MM.1S (cell line): ENCODE results near the gene SV2B.

ENCODE experiments used
- DNase-seq: peaks from one replicate; pipeline ENCODE4 v3.0.0-alpha.2; 2015
- H2AFZ ChIP-seq: fragments of 300-600 bp; sonication (generic); 2 replicates; pipeline ENCODE4 v1.6.0; 2016; ENCODE audit warnings: antibody characterized with exemption, low read length
- H3F3A ChIP-seq: fragments of 300-600 bp; sonication (generic); 2 replicates; pipeline ENCODE4 v1.6.1; 2016; ENCODE audit warnings: mild to moderate bottlenecking, antibody characterized with exemption, low read length, moderate library complexity, mixed read lengths; ENCODE audit not compliant: insufficient read depth
- H3K27ac ChIP-seq: fragments of 300-600 bp; sonication (generic); 2 replicates; pipeline ENCODE4 v1.5.1; 2016; ENCODE audit warnings: mild to moderate bottlenecking, low read length
- H3K27me3 ChIP-seq: fragments of 300-600 bp; sonication (generic); replicated peaks from 2 replicates; pipeline ENCODE4 v1.6.0; 2016; ENCODE audit warnings: low read length; ENCODE audit not compliant: insufficient read depth
- H3K36me3 ChIP-seq: fragments of 300-600 bp; sonication (generic); replicated peaks from 2 replicates; pipeline ENCODE4 v1.6.1; 2016; ENCODE audit warnings: mild to moderate bottlenecking, low read length, mixed read lengths; ENCODE audit not compliant: insufficient read depth
- H3K4me1 ChIP-seq: fragments of 300-600 bp; sonication (generic); 2 replicates; pipeline ENCODE4 v1.6.1; 2016; ENCODE audit warnings: low read length, mixed read lengths
- H3K4me2 ChIP-seq: fragments of 300-600 bp; sonication (generic); 2 replicates; pipeline ENCODE4 v1.6.0; 2016; ENCODE audit warnings: low read depth, low read length
- H3K4me3 ChIP-seq: fragments of 300-600 bp; sonication (generic); 2 replicates; pipeline ENCODE4 v1.5.1; 2016; ENCODE audit warnings: low read length, mixed read lengths
- H3K79me2 ChIP-seq: fragments of 300-600 bp; sonication (generic); 2 replicates; pipeline ENCODE4 v1.6.1; 2016; ENCODE audit warnings: mixed run types, low read length, mixed read lengths
- H3K9ac ChIP-seq: fragments of 300-600 bp; sonication (generic); 2 replicates; pipeline ENCODE4 v1.6.1; 2016; ENCODE audit warnings: low read length, mixed read lengths
- H3K9me2 ChIP-seq: fragments of 300-600 bp; sonication (generic); replicated peaks from 2 replicates; pipeline ENCODE4 v1.6.1; 2016; ENCODE audit warnings: mild to moderate bottlenecking, low read length, mixed read lengths; ENCODE audit not compliant: insufficient read depth
- H3K9me3 ChIP-seq: fragments of 300-600 bp; sonication (generic); replicated peaks from 2 replicates; pipeline ENCODE4 v1.6.1; 2016; ENCODE audit warnings: mild to moderate bottlenecking, low read length, mixed read lengths; ENCODE audit not compliant: insufficient read depth
- H4K20me1 ChIP-seq: fragments of 300-600 bp; sonication (generic); 2 replicates; pipeline ENCODE4 v1.6.1; 2016; ENCODE audit warnings: mild to moderate bottlenecking, low read length, moderate library complexity, mixed read lengths; ENCODE audit not compliant: insufficient read depth
- EZH2 ChIP-seq: fragments of 300-600 bp; sonication (generic); optimal IDR thresholded peaks from 2 replicates; pipeline ENCODE3; 2017; ENCODE audit warnings: low read depth, mild to moderate bottlenecking, antibody characterized with exemption, low read length, mixed read lengths
- EZH2phosphoT487 ChIP-seq: fragments of 300-600 bp; sonication (generic); IDR thresholded peaks from 2 replicates; pipeline ENCODE4 v1.6.1; 2018; ENCODE audit warnings: antibody characterized with exemption, low read length
- TF ChIP-seq, protein P1 (sequence below): fragments of 300-600 bp; sonication (generic); IDR thresholded peaks from 2 replicates; pipeline ENCODE4 v1.5.1; 2016; ENCODE audit warnings: antibody characterized with exemption, low read length, mixed read lengths

The SV2B gene

GRCh38 chr15:91186904-91187656 is 87.0 kb downstream of the SV2B start:
- Histone ChIP-seq H3K9me3 (no peaks in the 10 kb centered on the region), H3K9me2 (no peaks in the 10 kb centered on the region), H3K27me3 (no peaks in the 10 kb centered on the region), H3K79me2 (no peaks in the 10 kb centered on the region), H3K27ac (no peak overlapping the region), H2AFZ (no peak overlapping the region), H3K36me3 (no peaks in the 10 kb centered on the region), H3K4me2 (no peak overlapping the region), H4K20me1 (no peaks in the 10 kb centered on the region), H3K4me3 (no peak overlapping the region), H3F3A (peaks cover 7% of the 10 kb centered on the region), H3K4me1 (peaks cover 23% of the 10 kb centered on the region), H3K9ac (no peak overlapping the region)
- DNase-seq = peak; percentile 68
- TF ChIP-seq EZH2 (no peak), EZH2phosphoT487 (no peak)
- TF ChIP-seq, protein P1, sequence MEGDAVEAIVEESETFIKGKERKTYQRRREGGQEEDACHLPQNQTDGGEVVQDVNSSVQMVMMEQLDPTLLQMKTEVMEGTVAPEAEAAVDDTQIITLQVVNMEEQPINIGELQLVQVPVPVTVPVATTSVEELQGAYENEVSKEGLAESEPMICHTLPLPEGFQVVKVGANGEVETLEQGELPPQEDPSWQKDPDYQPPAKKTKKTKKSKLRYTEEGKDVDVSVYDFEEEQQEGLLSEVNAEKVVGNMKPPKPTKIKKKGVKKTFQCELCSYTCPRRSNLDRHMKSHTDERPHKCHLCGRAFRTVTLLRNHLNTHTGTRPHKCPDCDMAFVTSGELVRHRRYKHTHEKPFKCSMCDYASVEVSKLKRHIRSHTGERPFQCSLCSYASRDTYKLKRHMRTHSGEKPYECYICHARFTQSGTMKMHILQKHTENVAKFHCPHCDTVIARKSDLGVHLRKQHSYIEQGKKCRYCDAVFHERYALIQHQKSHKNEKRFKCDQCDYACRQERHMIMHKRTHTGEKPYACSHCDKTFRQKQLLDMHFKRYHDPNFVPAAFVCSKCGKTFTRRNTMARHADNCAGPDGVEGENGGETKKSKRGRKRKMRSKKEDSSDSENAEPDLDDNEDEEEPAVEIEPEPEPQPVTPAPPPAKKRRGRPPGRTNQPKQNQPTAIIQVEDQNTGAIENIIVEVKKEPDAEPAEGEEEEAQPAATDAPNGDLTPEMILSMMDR = no peak

GRCh38 chr15:91192285-91192684 is 92.2 kb downstream of the SV2B start:
- H3K79me2 ChIP-seq = no peaks in the 10 kb centered on the region
- H3K9ac ChIP-seq = no peak overlapping the region
- no peak overlapping the region for H3K4me2 ChIP-seq
- H3K9me3 ChIP-seq = no peaks in the 10 kb centered on the region
- no peak overlapping the region for H2AFZ ChIP-seq
- TF ChIP-seq, protein P1 = no peak
- no peak for TF ChIP-seq EZH2
- TF ChIP-seq EZH2phosphoT487 = no peak
- H4K20me1 ChIP-seq = no peaks in the 10 kb centered on the region
- no peaks in the 10 kb centered on the region for H3K36me3 ChIP-seq
- H3K27me3 ChIP-seq = no peaks in the 10 kb centered on the region
- no peak for DNase-seq
- H3K4me3 ChIP-seq = no peak overlapping the region
- H3F3A ChIP-seq = no peaks in the 10 kb centered on the region
- H3K9me2 ChIP-seq = no peaks in the 10 kb centered on the region
- H3K27ac ChIP-seq = no peak overlapping the region
- H3K4me1 ChIP-seq = no peaks in the 10 kb centered on the region

DNA sequence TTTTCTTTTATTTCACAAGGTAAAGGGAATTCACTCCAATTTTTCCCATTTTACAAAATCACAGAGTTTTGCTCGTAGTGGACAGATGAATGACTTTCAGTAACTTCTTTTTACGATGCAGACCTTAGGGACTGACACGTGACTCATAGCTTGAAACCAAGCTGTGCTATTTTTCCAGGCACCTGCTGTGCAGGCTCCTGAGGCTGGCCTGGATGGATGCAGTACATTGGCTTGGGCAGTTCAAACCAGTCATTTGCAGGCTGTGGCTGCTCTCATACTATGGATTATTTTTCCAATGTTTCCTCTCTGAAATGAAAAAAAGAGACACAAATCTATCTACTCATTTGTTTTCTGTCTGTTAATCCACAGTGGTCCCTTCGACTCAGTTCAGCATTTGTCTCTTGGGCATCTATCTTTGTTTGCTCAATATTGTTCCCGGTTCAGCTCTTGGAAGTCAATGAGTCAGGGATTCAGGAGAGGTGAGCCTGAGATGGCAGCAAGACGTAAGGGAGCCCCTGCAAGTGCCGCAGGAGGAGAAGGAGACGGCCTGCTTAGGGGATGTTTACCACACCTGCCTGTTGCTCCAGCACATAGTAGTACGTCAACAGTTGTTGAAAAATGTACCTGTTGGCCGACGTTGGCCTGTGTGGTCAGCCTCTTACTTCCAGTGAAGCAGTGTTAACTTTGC is 92.8 kb downstream of the SV2B start:
- no peaks in the 10 kb centered on the region for H3K4me1 ChIP-seq

More for the DNA sequence above, 92.8 kb downstream of the SV2B start:
- H3K79me2 ChIP-seq = no peaks in the 10 kb centered on the region
- H2AFZ ChIP-seq = no peak overlapping the region
- H3K9me3 ChIP-seq = no peaks in the 10 kb centered on the region
- H4K20me1 ChIP-seq = no peaks in the 10 kb centered on the region
- H3K4me2 ChIP-seq = no peak overlapping the region
- no peak overlapping the region for H3K4me3 ChIP-seq
- H3K9me2 ChIP-seq = no peaks in the 10 kb centered on the region
- TF ChIP-seq, protein P1 = no peak
- TF ChIP-seq EZH2 (no peak), EZH2phosphoT487 (no peak)
- H3K36me3 ChIP-seq = no peaks in the 10 kb centered on the region
- no peak overlapping the region for H3K9ac ChIP-seq
- DNase-seq = no peak
- H3K27me3 ChIP-seq = no peaks in the 10 kb centered on the region
- H3F3A ChIP-seq = no peaks in the 10 kb centered on the region
- H3K27ac ChIP-seq = no peak overlapping the region
